Measurements from ENCODE around the gene LCLAT1.
"Not testable (repeated sequence)": the region's sequence is repeated elsewhere in the genome, so short reads cannot be mapped to it uniquely, and the experiment has no call there.

DNA sequence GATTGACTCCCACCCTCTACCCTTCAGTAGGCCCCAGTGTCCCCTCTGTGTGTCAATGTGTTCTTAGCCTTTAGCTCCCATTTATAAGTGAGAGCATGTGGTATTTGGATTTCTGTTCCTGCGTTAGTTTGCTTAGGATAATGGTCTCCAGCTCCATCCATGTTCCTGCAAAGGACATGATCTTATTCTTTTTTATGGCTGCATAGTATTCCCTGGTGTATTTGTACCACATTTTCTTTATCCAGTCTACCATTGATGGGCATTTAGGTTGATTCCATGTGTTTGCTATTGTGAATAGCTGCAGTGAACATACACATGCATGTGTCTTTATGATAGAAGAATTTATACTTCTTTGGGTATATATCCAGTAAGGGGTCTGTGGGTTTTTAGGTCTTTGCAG is 60.4 kb downstream of the LCLAT1 start:
- TF ChIP-seq, protein P1, sequence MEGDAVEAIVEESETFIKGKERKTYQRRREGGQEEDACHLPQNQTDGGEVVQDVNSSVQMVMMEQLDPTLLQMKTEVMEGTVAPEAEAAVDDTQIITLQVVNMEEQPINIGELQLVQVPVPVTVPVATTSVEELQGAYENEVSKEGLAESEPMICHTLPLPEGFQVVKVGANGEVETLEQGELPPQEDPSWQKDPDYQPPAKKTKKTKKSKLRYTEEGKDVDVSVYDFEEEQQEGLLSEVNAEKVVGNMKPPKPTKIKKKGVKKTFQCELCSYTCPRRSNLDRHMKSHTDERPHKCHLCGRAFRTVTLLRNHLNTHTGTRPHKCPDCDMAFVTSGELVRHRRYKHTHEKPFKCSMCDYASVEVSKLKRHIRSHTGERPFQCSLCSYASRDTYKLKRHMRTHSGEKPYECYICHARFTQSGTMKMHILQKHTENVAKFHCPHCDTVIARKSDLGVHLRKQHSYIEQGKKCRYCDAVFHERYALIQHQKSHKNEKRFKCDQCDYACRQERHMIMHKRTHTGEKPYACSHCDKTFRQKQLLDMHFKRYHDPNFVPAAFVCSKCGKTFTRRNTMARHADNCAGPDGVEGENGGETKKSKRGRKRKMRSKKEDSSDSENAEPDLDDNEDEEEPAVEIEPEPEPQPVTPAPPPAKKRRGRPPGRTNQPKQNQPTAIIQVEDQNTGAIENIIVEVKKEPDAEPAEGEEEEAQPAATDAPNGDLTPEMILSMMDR (IDR thresholded peaks at IDR 0.05), result not testable (repeated sequence)
- TF ChIP-seq EZH2, EZH2phosphoT487 (IDR thresholded peaks at IDR 0.05): not testable (repeated sequence)
